ENCODE results near the gene GPR153.

Gene GPR153

GRCh38 chr1:6206520-6206855, 54.4 kb downstream of the GPR153 start:
- no peak for DNase-seq (ENCODE audit: low read depth)
- peak overlapping the region; percentile 66 for H3K4me3 ChIP-seq (ENCODE audit: low read length)
- no peak for TF ChIP-seq CTCF (conservative IDR thresholded peaks at IDR 0.05; ENCODE audit: low read depth, low read length)

GRCh38 chr1:6205849-6206519, 54.9 kb downstream of the GPR153 start, which contains the start of gene RNF207:
RNF207 (plus strand) TSS chr1:6206119; CDS start chr1:6206536, 417 bp downstream.
- peak within 1 kb of the TSS; percentile 66 for H3K4me3 ChIP-seq (ENCODE audit: low read length)
- peak; percentile 1 for TF ChIP-seq CTCF (conservative IDR thresholded peaks at IDR 0.05; ENCODE audit: low read depth, low read length)
- peak; percentile 44 for DNase-seq (ENCODE audit: low read depth)

GRCh38 chr1:6202256-6202655, 58.6 kb downstream of the GPR153 start:
- no peak for DNase-seq (ENCODE audit: low read depth)
- no peak overlapping the region for H3K4me3 ChIP-seq (ENCODE audit: low read length)
- no peak for TF ChIP-seq CTCF (conservative IDR thresholded peaks at IDR 0.05; ENCODE audit: low read depth, low read length)

- peak overlapping the region; percentile 98 for H3K4me3 ChIP-seq (ENCODE audit: low read length)
- TF ChIP-seq CTCF (conservative IDR thresholded peaks at IDR 0.05; ENCODE audit: low read depth, low read length): no peak
- no peak for DNase-seq (ENCODE audit: low read depth)
Observed at GRCh38 chr1:6200188-6200809, 60.6 kb downstream of the GPR153 start.

- peak within 1 kb of the TSS; percentile 98 for H3K4me3 ChIP-seq (ENCODE audit: low read length)
- peak; percentile 98 for DNase-seq (ENCODE audit: low read depth)
- no peak for TF ChIP-seq CTCF (conservative IDR thresholded peaks at IDR 0.05; ENCODE audit: low read depth, low read length)
Observed at GRCh38 chr1:6199298-6200187, 61.4 kb downstream of the GPR153 start, which contains the start of gene RPL22. RPL22 (minus strand) TSS chr1:6199595; CDS start chr1:6199573, 22 bp downstream.

- no peak for TF ChIP-seq CTCF (conservative IDR thresholded peaks at IDR 0.05; ENCODE audit: low read depth, low read length)
- no peak for DNase-seq (ENCODE audit: low read depth)
- H3K4me3 ChIP-seq (ENCODE audit: low read length): peak overlapping the region; percentile 98
Observed at GRCh38 chr1:6198646-6199297, 62.1 kb downstream of the GPR153 start.

Measured in retinal pigment epithelial cell (primary cell).